HT1080 (cell line): ENCODE results near the gene PIH1D1. TPM values are rescaled to one million over a fixed set of nuclear protein-coding genes. Genes with fewer than 3 reads are reported as not detected.

Source experiments
- DNase-seq: peaks from one replicate; pipeline ENCODE4 v3.0.0-alpha.2; 2015; ENCODE audit warnings: low read depth
- polyA plus RNA-seq, 2 experiments: library from polyadenylated mRNA; depleted of rRNA; stranded (reverse); fragments of >200 nt; gene quantifications; 2 replicates each; pipeline ENCODE4 v1.2.3, GENCODE V29; 2015
- total RNA-seq: library from RNA; depleted of rRNA; stranded (reverse); fragments of >200 nt; shearing (Covaris generic); gene quantifications from 2 replicates; pipeline ENCODE4 v1.2.3, GENCODE V29; 2014; rRNA removed

The PIH1D1 gene
- 203 and 223 TPM in 2 replicates for total RNA-seq
- 130 and 159 TPM in 2 replicates for polyA plus RNA-seq (2015; cell fraction: cytosol; rRNA removed)
- polyA plus RNA-seq (2015; cell fraction: nucleus; rRNA removed) = 232 and 237 TPM in 2 replicates

- DNase-seq = peak; percentile 99
These were observed at the start of gene PIH1D1 for GRCh38 chr19:49451430-49452181. PIH1D1 (minus strand) TSS chr19:49451814; CDS start chr19:49451574, 240 bp downstream.

GRCh38 chr19:49499030-49499670, 47.5 kb upstream of the PIH1D1 start:
- DNase-seq = no peak

GRCh38 chr19:49498475-49498874, 46.9 kb upstream of the PIH1D1 start:
- no peak for DNase-seq

- DNase-seq = no peak
These were observed 46.1 kb upstream of the PIH1D1 start for GRCh38 chr19:49497789-49498103.

- DNase-seq = peak; percentile 72
These were observed 45.6 kb upstream of the PIH1D1 start for GRCh38 chr19:49497047-49497788.

- no peak for DNase-seq
These were observed 45.0 kb upstream of the PIH1D1 start for GRCh38 chr19:49496574-49497008.

GRCh38 chr19:49492573-49493405, 41.2 kb upstream of the PIH1D1 start:
- peak; percentile 78 for DNase-seq

GRCh38 chr19:49491804-49492572, 40.4 kb upstream of the PIH1D1 start:
- no peak for DNase-seq

- no peak for DNase-seq
These were observed 39.6 kb upstream of the PIH1D1 start for GRCh38 chr19:49491030-49491803.

- DNase-seq = no peak
These were observed 38.8 kb upstream of the PIH1D1 start for GRCh38 chr19:49490287-49491029.

- DNase-seq = peak; percentile 69
These were observed 38.1 kb upstream of the PIH1D1 start for GRCh38 chr19:49489601-49490167.

- DNase-seq = no peak
These were observed 37.4 kb upstream of the PIH1D1 start for GRCh38 chr19:49488863-49489537.

GRCh38 chr19:49488046-49488862, 36.6 kb upstream of the PIH1D1 start:
- DNase-seq = no peak

GRCh38 chr19:49487277-49488045, 35.8 kb upstream of the PIH1D1 start, which contains the start of gene RPL13A:
RPL13A (plus strand) TSS chr19:49487608; CDS start chr19:49487630, 22 bp downstream.
- peak; percentile 99 for DNase-seq

- no peak for DNase-seq
These were observed 35.2 kb upstream of the PIH1D1 start for GRCh38 chr19:49486710-49487276.

GRCh38 chr19:49486232-49486631, 34.6 kb upstream of the PIH1D1 start:
- no peak for DNase-seq
